G401 (cell line): ENCODE measurements around the gene NARS2. TPM values are rescaled to one million over a fixed set of nuclear protein-coding genes. Genes with fewer than 3 reads are reported as not detected.

Experiments used
- DNase-seq: peaks from one replicate; pipeline ENCODE4 v3.0.0-alpha.2; 2015; ENCODE audit warnings: low spot score
- in situ Hi-C: cut with HindIII; loops from 2 replicates; pipeline ENCODE4 v1.10.0; 2016; ENCODE audit warnings: low sequenced_read_pairs, mixed read lengths
- total RNA-seq: library from RNA; depleted of rRNA; stranded (reverse); fragments of >200 nt; shearing (Covaris generic); gene quantifications from 2 replicates; pipeline ENCODE4 v1.2.3, GENCODE V29; 2014

The NARS2 gene
- total RNA-seq, 1 experiment from 2014 or later = 54.9 TPM

- no peak for DNase-seq
- in situ Hi-C loops = no loop called here
Measured at GRCh38 chr11:78424334-78425270, 150.1 kb downstream of the NARS2 start.

DNA sequence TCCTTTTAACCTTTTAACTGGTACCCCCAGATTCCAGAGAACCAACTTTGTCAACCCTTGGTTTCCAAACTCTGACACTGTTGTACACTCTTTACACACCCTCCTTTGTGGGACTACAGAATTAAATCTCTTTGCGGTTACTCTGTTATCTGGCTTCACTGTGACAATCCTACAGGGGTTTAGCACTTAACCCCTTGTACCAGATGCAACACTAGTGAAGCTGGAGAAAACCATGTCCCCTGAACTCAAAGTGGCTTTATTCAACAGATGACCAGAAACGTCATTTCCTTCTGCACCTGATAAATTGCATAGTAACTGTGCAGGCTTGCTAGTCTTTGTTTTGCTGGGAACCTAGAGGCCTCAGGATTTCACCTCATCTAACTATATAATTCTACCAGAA lies 151.4 kb downstream of the NARS2 start:
- in situ Hi-C loops = no loop called here
- no peak for DNase-seq

GRCh38 chr11:78420796-78421209 lies 153.9 kb downstream of the NARS2 start:
- no peak for DNase-seq
- in situ Hi-C loops = no loop called here

DNA sequence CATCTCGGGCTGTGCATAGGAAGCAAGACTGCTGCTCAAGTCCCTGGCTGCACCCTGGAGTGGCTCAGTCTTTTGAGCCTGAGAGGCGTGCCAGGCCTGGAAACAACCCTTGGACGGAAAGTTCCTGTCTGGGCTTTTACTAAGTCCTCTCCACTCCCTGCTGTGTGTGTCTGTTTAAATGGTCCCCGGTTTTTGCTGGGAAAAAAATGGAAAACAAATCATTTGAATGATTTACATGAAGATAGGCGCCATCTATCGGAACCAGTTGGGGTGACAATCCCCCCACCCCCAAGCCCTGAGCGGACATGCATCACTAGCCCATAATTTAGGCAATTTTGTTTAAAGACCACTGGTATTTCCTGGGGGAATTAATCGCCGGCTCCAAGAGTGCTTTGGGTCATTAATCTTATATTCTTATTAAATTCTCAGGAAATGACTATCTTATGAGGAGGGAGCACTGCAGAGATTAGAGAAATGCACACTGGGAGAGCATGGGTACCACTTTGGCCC lies 154.4 kb downstream of the NARS2 start:
- DNase-seq = peak; percentile 64
- in situ Hi-C loops = no loop called here

DNA sequence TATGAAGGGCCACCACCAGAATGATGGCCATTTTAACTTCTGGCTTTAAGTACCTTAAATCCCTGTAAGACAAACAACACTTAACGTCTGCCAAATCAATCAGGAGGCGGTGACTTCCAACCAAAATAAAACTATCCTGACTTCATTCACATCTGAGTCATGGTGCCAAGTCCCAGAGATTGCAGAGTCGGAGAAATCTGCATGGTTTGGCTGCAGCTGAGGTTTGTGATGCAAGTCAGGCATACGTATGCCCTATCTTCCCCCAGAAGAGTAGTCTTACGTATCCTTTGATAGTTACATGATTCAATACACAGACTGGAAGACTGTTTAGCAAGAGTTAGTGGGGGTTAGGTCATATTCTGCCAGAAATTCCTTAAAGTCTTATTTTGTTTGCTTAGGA lies 155.3 kb downstream of the NARS2 start:
- in situ Hi-C loops = no loop called here

DNA sequence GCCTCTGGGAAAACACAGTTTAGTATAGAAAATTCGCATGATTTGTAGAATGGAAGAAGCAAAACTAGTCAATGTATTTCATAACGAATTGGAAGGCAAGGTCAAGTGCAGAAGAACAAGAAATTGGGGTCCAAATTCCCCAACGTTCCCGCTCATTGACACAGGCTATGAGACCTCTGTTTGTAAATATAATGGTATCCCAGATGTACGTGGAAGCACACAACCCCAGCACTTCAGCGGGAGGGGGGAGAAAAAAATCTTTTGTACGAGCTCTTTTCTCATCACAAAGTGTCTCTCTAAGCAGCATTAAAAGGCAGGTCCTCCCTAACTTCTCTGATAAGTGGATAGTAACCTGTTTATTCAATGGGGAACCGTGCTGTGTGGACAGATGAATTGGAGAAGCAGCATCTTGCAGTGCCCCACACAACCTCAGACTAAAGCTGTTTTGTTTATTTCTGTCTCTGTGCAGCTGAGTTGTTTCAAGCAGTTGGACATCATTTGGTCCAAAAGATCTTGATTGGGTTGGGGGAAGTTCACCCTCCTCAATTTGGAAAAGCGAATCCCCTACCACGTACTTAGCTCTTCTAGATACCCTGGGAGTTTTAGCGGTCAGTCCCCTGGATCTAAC lies 156.0 kb downstream of the NARS2 start:
- in situ Hi-C loops = no loop called here
- DNase-seq = no peak

More for the DNA sequence above, 155.3 kb downstream of the NARS2 start:
- DNase-seq = no peak

DNA sequence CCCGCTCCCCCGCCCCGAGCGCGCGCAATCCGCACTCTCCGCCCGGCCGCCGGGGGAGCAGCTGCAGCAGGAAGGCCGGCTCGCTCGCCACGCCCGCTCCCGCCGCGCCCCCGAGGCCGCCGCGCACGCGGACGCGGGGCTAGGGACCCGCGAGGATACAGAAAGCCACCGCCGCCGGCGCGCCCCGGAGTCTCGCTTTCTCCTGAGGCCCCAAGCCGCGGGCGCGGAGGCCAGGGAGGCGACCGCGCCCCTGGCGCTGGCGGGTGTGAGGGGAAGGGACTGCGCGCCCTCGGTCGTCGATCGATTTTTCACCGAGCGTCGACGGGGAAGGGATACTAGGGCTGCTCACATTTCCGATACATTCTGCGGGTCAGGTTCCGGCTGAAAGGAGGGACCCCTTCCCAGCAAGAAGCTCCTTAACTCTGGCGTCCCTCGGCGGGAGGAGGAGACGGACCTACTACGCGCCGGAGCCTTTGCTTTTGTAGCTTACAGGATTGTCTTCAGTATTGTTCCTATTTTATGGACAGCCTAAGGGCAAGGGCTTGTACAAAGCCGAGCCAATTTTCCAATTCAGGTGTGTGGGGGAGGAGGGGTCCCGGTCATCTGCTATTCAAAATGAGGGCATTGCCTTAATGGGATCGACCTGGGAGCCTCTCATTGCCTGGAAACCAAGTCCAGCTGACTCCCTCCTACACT lies 156.6 kb downstream of the NARS2 start:
- in situ Hi-C loops = no loop called here
- peak; percentile 68 for DNase-seq

DNA sequence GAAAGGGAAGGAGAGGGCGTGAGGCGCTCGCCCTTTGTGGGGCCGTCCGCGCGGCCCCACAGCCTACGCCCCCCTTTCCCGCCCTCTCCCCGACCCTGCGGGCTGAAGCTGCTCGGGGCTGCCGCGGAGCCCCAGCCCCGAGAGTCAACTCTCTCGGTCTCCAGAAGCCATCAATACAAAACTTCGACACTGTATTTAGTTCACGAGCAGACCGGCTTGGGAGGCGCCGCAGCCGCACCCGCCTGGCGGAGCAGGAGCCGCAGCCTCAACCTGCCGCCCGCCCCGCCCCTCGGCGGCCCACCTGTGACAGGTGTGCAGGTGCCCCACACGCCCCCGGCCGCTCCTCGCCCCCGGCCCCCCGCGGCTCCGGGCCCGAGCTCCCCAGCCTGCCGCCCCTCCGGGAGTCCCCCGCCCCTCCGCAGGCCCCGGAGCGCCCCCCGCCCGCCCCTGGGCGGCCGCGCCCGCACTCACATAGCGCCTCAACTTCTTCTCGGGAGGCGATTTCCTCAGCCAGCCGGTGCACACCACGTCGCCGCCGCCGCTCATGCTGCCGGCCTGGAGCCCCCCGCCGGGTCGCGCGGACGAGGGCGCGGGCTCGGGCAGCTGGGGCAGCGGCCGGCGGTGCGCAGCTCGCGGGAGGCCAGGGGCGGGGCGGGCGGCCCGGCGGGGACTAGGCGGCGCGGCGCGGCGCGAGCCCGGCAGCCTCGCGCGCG lies 157.3 kb downstream of the NARS2 start, which contains the start of gene GAB2:
TSS of gene GAB2 (minus strand) at position 646 of the 713 bp plus-strand sequence. CDS start at position 546, 100 bp downstream.
- no peak for DNase-seq
- in situ Hi-C loops = no loop called here

DNA sequence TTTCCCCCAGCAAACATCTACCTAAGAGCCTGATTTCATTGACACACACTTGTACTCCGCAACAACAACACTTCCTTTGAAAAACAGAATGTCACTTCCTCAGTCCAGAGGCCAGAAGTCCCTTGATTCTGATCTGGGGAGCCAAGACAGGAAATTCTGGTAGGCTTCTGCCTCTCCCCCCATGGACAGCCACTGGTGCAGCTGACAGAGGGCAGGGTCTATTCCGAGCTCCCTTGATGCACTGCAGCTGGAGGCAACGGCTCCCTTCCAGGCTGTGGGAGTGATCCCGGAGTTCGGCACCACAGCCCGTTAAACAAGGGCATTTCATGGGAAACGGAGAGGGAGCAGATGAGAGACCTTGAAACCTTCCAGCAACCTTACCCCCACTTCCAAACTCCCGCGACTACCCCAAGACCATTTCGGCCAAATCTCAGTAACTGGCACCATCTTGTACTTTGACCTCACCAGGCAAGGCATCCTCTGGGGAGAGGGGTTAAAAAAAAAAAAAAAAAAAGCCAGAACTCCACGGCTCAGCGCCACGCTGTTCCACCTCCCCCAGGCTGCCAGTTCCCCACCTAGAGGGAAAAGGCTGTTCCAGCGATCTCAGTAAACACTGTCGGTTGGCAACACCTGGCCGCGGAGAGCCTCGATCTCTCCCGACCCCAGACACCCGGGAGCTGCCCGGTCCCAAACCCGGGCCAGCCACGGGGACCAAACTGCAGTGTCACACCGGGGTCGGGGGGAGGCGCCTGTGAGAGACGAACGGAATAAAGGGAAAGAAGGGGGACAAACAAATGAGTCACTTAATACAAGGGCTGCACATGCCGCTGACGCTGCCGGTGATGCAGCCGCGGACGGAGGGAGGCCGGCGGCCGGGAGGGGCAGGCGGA lies 158.1 kb downstream of the NARS2 start:
- in situ Hi-C loops = no loop called here
- peak; percentile 71 for DNase-seq

DNA sequence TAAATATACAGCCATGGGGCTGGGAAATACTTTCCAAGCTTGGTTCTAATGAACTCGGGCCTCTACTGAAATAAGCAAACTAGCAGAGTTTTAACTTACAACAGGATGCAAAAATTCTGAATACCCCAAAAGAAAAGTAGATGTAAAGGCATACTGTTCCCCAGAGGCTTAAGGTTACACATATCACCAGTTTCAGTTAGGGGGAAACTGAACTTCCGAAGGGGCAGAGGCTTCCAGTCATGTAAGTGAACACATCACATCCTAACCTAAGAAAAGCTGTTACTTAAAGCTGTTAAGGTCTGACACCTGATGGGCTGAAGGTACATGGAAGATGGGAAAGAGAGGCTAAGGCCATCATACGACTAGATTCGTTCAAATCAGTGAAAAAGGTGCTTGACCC lies 159.3 kb downstream of the NARS2 start:
- in situ Hi-C loops = no loop called here
- DNase-seq = peak; percentile 14

GRCh38 chr11:78414321-78415051 lies 160.2 kb downstream of the NARS2 start:
- in situ Hi-C loops = no loop called here
- peak; percentile 30 for DNase-seq

- DNase-seq = no peak
- in situ Hi-C loops = no loop called here
Measured at GRCh38 chr11:78408619-78409018, 166.0 kb downstream of the NARS2 start.

- DNase-seq = no peak
- in situ Hi-C loops = no loop called here
Measured at GRCh38 chr11:78406568-78407196, 168.0 kb downstream of the NARS2 start.

GRCh38 chr11:78405805-78406204 lies 168.9 kb downstream of the NARS2 start:
- in situ Hi-C loops = no loop called here
- no peak for DNase-seq

DNA sequence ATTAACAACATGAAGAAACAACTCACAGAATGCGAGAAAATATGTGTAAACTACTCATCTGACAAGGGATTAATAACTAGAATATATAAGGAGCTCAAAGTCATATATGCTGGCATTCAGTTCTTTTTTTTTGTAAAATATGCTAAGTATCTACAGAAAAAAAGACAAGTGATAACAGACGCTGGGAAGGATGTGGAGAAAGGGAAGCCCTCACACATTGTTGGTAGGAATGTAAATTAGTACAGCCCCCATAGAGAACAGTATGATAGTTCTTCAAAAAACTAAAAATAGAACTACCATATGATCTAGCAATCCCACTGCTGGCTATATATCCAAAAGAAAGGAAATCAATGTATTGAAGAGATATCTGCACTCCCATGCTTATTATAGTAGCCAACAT lies 170.9 kb downstream of the NARS2 start:
- no peak for DNase-seq
- in situ Hi-C loops = no loop called here

GRCh38 chr11:78402847-78403246 lies 171.8 kb downstream of the NARS2 start:
- DNase-seq = no peak
- in situ Hi-C loops = no loop called here

DNA sequence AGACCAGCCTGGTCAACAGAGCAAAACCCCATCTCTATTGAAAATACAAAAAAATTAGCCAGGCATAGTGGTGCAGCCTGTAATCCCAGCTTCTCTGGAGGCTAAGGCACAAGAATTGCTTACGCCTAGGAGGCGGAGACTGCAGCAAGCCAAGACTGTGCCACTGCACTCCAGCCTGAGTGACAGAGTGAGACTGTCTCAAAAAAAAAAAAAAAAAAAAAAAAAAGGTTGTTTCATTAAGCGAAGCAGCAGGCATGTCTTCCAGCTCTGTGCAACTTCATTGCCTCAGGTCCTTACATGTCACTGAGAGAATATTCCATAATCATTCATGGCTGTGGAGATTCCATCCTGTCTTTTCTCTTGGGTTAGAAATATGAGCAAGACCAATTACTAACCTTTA lies 174.0 kb downstream of the NARS2 start:
- in situ Hi-C loops = no loop called here
- DNase-seq = no peak
